ENCODE results near the gene GAB3. TPM values are rescaled to one million over a fixed set of nuclear protein-coding genes. Genes with fewer than 3 reads are reported as not detected.
A peak's percentile ranks its signal among the peaks of the same experiment; 100 is the strongest.

GAB3 gene
- total and polyA plus RNA-seq, 9 of the 15 experiments (the other 6 are each of a cell fraction or from before 2014, with no cell fraction given) = 16.1 to 31.4 (median 20.2) TPM

- TF ChIP-seq, protein P1, sequence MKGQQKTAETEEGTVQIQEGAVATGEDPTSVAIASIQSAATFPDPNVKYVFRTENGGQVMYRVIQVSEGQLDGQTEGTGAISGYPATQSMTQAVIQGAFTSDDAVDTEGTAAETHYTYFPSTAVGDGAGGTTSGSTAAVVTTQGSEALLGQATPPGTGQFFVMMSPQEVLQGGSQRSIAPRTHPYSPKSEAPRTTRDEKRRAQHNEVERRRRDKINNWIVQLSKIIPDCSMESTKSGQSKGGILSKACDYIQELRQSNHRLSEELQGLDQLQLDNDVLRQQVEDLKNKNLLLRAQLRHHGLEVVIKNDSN (CRISPR knock-in tag; IDR thresholded peaks at IDR 0.05) = peak; percentile 61
- TF ChIP-seq, protein P2, sequence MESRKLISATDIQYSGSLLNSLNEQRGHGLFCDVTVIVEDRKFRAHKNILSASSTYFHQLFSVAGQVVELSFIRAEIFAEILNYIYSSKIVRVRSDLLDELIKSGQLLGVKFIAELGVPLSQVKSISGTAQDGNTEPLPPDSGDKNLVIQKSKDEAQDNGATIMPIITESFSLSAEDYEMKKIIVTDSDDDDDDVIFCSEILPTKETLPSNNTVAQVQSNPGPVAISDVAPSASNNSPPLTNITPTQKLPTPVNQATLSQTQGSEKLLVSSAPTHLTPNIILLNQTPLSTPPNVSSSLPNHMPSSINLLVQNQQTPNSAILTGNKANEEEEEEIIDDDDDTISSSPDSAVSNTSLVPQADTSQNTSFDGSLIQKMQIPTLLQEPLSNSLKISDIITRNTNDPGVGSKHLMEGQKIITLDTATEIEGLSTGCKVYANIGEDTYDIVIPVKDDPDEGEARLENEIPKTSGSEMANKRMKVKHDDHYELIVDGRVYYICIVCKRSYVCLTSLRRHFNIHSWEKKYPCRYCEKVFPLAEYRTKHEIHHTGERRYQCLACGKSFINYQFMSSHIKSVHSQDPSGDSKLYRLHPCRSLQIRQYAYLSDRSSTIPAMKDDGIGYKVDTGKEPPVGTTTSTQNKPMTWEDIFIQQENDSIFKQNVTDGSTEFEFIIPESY (CRISPR knock-in tag; IDR thresholded peaks at IDR 0.05) = no peak
- TF ChIP-seq POLR2AphosphoS5 (IDR thresholded peaks at IDR 0.05; ENCODE audit: control insufficient read depth, insufficient read depth, low read depth, low read length) (peak; percentile 9; the same call in 1 of the 2 replicates), TEAD4 (IDR thresholded peaks at IDR 0.05; ENCODE audit: low read length) (peak; percentile 27; the same call in 1 of the 2 replicates), TEAD4 (CRISPR knock-in tag; IDR thresholded peaks at IDR 0.05; ENCODE audit: borderline replicate concordance) (no peak), HMBOX1 (IDR thresholded peaks at IDR 0.05) (0 out of 2 replicates have a peak, but pooled peaks have one; percentile 24), CXXC5 (CRISPR knock-in tag; IDR thresholded peaks at IDR 0.05) (0 out of 2 replicates have a peak, but pooled peaks have one; percentile 10), SMARCE1 (IDR thresholded peaks at IDR 0.05) (0 out of 2 replicates have a peak, but pooled peaks have one; percentile 18), AFF4 (CRISPR knock-in tag; IDR thresholded peaks at IDR 0.05) (0 out of 2 replicates have a peak, but pooled peaks have one; percentile 5), RAD51 (IDR thresholded peaks at IDR 0.05; ENCODE audit: borderline replicate concordance, low read depth) (peak; percentile 58), BRCA1 (IDR thresholded peaks at IDR 0.05) (no peak), BRCA1 (CRISPR knock-in tag; IDR thresholded peaks at IDR 0.05) (no peak), ZNF57 (CRISPR knock-in tag; IDR thresholded peaks at IDR 0.05) (no peak)
Observed at GRCh38 chrX:154785716-154786115, 34.8 kb upstream of the GAB3 start (continued).

Data from K562 (cell line).